Progenitor cell of endocrine pancreas (in vitro differentiated cells): ENCODE data around the gene KRT81. TPM values are rescaled to one million over a fixed set of nuclear protein-coding genes. Genes with fewer than 3 reads are reported as not detected.

Source experiments
- DNase-seq: peaks from one replicate; pipeline ENCODE4 v3.0.0; 2021; ENCODE audit warnings: low spot score; ENCODE audit not compliant: unreplicated experiment
- H3K27ac Mint-ChIP-seq: 2 replicates; pipeline ENCODE4 v1.8.0; 2021; ENCODE audit warnings: mild to moderate bottlenecking, moderate library complexity, mixed read lengths
- H3K27me3 Mint-ChIP-seq: 2 replicates; pipeline ENCODE4 v1.8.0; 2021; ENCODE audit warnings: mixed read lengths
- H3K36me3 Mint-ChIP-seq: 2 replicates; pipeline ENCODE4 v1.8.0; 2022; ENCODE audit warnings: mixed read lengths; ENCODE audit not compliant: insufficient read depth
- H3K4me1 Mint-ChIP-seq: 2 replicates; pipeline ENCODE4 v1.8.0; 2021; ENCODE audit warnings: low read depth, mixed read lengths
- H3K4me3 Mint-ChIP-seq: 2 replicates; pipeline ENCODE4 v1.8.0; 2021; ENCODE audit warnings: low read depth, mild to moderate bottlenecking, moderate library complexity, mixed read lengths
- H3K9me3 Mint-ChIP-seq: 2 replicates; pipeline ENCODE4 v1.8.0; 2021; ENCODE audit warnings: low read depth, mixed read lengths
- total RNA-seq: library from RNA; stranded (reverse); gene quantifications from 2 replicates; pipeline ENCODE4 v1.2.1, GENCODE V29; 2021
- TF ChIP-seq, protein P1 (sequence below): fragments of 200-600 bp; sonication (generic); IDR thresholded peaks from one replicate; pipeline ENCODE4 v1.5.0; 2021; ENCODE audit warnings: antibody characterized with exemption, mild to moderate bottlenecking; ENCODE audit not compliant: unreplicated experiment

The KRT81 gene
- total RNA-seq, 1 donor from 2014 or later: not detected

- TF ChIP-seq, protein P1, sequence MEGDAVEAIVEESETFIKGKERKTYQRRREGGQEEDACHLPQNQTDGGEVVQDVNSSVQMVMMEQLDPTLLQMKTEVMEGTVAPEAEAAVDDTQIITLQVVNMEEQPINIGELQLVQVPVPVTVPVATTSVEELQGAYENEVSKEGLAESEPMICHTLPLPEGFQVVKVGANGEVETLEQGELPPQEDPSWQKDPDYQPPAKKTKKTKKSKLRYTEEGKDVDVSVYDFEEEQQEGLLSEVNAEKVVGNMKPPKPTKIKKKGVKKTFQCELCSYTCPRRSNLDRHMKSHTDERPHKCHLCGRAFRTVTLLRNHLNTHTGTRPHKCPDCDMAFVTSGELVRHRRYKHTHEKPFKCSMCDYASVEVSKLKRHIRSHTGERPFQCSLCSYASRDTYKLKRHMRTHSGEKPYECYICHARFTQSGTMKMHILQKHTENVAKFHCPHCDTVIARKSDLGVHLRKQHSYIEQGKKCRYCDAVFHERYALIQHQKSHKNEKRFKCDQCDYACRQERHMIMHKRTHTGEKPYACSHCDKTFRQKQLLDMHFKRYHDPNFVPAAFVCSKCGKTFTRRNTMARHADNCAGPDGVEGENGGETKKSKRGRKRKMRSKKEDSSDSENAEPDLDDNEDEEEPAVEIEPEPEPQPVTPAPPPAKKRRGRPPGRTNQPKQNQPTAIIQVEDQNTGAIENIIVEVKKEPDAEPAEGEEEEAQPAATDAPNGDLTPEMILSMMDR: no peak
- Mint-ChIP-seq H3K27ac (no peak overlapping the region), H3K4me1 (peaks cover 43% of the 10 kb centered on the region), H3K4me3 (no peak overlapping the region), H3K27me3 (peaks cover 47% of the 10 kb centered on the region), H3K36me3 (no peaks in the 10 kb centered on the region), H3K9me3 (no peaks in the 10 kb centered on the region)
- DNase-seq: no peak
These were observed 45.9 kb downstream of the KRT81 start for GRCh38 chr12:52245259-52245961.

GRCh38 chr12:52244615-52244994 lies 46.7 kb downstream of the KRT81 start:
- H3K4me1 Mint-ChIP-seq: peaks cover 44% of the 10 kb centered on the region
- H3K27ac Mint-ChIP-seq: no peak overlapping the region
- no peak overlapping the region for H3K4me3 Mint-ChIP-seq
- DNase-seq: no peak
- no peaks in the 10 kb centered on the region for H3K9me3 Mint-ChIP-seq
- TF ChIP-seq, protein P1: no peak
- peaks cover 40% of the 10 kb centered on the region for H3K27me3 Mint-ChIP-seq
- H3K36me3 Mint-ChIP-seq: no peaks in the 10 kb centered on the region

DNA sequence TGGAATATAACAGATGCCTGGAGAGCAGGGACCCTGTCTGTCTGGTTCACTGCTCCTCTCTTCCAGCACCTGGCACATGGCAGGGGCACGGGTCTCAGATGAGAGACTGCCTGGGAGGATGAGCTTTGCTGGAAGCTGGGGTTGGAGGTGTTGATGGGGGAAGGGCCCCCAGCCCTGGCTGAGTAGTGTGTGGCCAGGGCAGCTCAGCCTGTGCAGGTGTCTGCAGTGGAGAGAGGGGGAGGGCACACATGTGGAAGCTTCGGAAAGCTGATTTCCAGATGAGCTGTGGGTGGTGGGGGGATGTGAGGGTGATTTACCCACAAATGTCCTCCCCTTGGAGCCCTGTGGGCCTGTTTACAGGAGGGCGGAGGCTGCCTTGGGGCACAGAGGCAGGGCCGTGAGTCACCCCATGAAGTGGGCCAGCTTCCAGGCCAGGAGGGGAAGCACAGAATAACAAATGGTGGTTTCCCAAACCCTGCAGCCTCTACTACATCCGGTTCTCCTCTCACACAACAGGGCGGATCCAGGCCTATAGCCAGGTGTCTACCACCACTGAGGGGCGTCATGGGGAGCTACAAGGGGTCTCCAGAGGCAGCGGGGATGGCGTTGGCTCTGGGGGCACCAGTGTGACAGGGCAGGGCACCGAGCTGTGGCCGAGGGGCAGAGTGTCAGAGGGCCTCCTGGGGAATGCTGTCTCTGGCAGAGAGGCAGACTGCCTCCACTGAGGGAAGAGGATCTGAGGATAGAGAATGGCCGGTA lies 47.3 kb downstream of the KRT81 start:
- H3K36me3 Mint-ChIP-seq: no peaks in the 10 kb centered on the region
- TF ChIP-seq, protein P1: no peak
- no peaks in the 10 kb centered on the region for H3K9me3 Mint-ChIP-seq
- H3K27me3 Mint-ChIP-seq: peaks cover 35% of the 10 kb centered on the region
- H3K4me1 Mint-ChIP-seq: peaks cover 46% of the 10 kb centered on the region
- no peak overlapping the region for H3K4me3 Mint-ChIP-seq
- DNase-seq: no peak
- peak overlapping the region; percentile 49 for H3K27ac Mint-ChIP-seq

DNA sequence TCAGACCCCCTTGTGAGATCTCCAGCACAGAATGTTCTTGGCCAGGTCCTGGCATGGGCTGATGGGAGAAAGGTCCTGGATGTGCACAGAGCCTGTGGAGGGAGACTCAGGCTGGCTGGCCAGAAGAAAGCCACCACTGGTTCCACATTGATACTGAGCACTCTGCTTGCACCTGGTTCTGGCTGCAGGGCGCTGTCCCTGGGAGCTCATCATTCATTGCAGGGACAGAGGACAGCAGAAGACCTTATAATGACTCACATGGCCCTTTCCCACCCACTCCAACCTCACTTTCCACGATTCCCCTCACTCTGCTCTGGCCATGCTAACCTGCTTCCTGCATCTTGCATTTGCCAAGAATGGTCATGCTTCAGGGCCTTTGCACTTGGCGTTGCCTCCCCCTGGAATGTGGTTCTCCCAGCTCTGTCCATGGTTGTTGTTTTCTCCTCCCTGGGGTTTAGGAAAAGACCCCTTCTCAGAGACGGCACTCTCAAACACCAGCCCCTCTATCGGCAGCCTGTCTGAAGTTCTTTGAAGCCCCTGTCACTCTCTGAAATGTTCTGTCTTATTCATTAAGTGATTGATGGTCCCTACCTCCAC lies 48.0 kb downstream of the KRT81 start:
- Mint-ChIP-seq H3K4me1 (peaks cover 47% of the 10 kb centered on the region), H3K36me3 (no peaks in the 10 kb centered on the region), H3K9me3 (no peaks in the 10 kb centered on the region), H3K27ac (no peak overlapping the region), H3K27me3 (peaks cover 30% of the 10 kb centered on the region), H3K4me3 (no peak overlapping the region)
- TF ChIP-seq, protein P1: no peak
- no peak for DNase-seq

GRCh38 chr12:52242442-52243258 lies 48.7 kb downstream of the KRT81 start:
- TF ChIP-seq, protein P1: no peak
- peaks cover 41% of the 10 kb centered on the region for H3K4me1 Mint-ChIP-seq
- H3K4me3 Mint-ChIP-seq: no peak overlapping the region
- peaks cover 26% of the 10 kb centered on the region for H3K27me3 Mint-ChIP-seq
- no peaks in the 10 kb centered on the region for H3K9me3 Mint-ChIP-seq
- DNase-seq: no peak
- H3K36me3 Mint-ChIP-seq: no peaks in the 10 kb centered on the region
- H3K27ac Mint-ChIP-seq: peak overlapping the region; percentile 77
